ENCODE results near the gene KIF1A. TPM values are rescaled to one million over a fixed set of nuclear protein-coding genes. Genes with fewer than 3 reads are reported as not detected.

The KIF1A gene
- total RNA-seq, 1 donor from 2014 or later, result 4.7 TPM

DNA sequence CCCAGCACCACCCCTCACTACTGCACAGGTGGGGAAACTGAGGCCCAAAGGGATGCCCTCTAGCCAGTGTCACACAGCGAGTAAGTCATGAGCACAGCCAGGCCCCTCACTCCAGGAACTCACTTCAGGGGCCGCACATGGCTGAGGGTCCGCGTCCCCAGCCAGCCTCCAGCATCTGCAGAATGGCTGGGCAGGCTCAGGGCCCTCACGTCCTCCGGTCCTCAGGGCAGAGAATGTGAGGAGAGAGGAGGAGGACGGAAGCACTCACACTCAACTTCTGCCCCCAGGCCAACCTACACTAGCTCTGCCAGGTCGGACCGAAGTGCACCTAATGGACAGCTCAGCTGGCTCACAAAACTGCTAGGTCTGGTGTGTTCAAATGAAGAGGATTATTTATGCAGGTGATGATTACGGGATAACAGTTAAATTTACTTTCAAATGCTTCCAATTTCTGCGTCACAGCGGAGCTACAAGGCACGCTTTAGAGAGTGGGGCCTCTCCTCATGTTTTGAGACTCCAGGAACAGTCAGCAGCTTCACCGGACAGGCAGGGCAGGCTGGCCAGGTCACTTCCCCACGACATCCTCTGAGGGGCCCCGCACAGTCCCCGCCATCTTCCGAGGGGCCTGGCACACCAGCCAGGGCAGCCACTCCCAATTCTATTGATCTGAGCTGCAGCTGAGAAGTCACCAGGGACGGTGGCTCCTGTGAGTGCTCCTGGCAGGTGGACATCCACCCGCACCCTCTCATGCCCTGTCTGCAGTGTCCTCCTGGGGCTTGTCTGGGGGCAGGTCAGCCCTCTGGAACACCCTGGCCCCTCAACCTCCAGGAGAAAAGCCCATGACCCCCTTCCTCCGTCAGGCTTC lies 26.5 kb downstream of the KIF1A start:
- H3K27ac ChIP-seq (ENCODE audit: low read depth, low read length), result no peak overlapping the region
- H3K9me3 ChIP-seq (ENCODE audit: control insufficient read depth in 3 of 3, low read length in 3 of 3), result no peaks in the 10 kb centered on the region
- H3K36me3 ChIP-seq (ENCODE audit: control insufficient read depth in 3 of 3, insufficient read depth in 3 of 3, low read length in 3 of 3), result no peaks in the 10 kb centered on the region
- H3K27me3 ChIP-seq (ENCODE audit: control insufficient read depth in 3 of 3, insufficient read depth in 3 of 3, low read length in 3 of 3), result peaks cover 17 to 38% (median 26%) of the 10 kb centered on the region in 3 donors
- H3K4me1 ChIP-seq (ENCODE audit: control insufficient read depth in 3 of 3, insufficient read depth in 3 of 3, low read length in 3 of 3), result no peaks in the 10 kb centered on the region
- H3K9ac ChIP-seq (ENCODE audit: low read depth in 1 of 3, low read length in 3 of 3), result no peak overlapping the region
- H3K4me3 ChIP-seq (ENCODE audit: low read length in 3 of 3), result no peak overlapping the region

DNA sequence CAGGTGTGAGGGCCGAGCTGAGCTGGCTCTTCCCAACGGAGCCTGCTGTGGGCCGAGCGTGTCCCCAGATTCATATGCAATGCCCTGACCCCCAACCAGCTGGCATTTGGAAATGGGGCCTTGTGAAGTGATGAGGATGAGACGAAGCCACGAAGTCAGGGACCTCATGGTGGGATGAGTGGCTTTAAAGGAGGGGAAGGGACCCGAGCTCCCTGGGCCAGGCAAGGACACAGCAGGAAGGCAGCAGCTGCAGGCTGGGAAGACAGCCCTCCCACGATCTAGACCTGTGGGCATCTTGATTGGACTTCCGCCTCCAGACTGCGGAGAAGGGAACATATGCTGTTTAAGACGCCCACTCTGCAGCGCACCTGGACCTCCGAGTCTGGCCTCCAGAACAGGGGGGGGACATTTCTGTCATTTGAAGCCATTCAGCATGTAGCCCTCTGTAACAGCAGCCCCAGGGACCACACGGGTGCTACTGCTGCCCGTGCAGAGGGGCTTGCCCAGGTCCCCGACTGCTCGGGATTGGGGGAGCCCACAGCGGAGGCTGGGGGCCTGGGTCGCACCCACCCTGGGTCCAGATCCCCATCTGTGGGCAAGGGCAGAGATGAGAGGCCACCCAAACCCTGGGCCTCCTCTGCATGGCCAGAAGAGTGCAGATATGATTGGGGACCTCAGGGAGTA lies 27.2 kb downstream of the KIF1A start:
- H3K9ac ChIP-seq (ENCODE audit: low read depth in 1 of 3, low read length in 3 of 3), result no peak overlapping the region
- no peaks in the 10 kb centered on the region for H3K36me3 ChIP-seq (ENCODE audit: control insufficient read depth in 3 of 3, insufficient read depth in 3 of 3, low read length in 3 of 3)
- peaks cover 14 to 36% (median 18%) of the 10 kb centered on the region in 3 donors for H3K27me3 ChIP-seq (ENCODE audit: control insufficient read depth in 3 of 3, insufficient read depth in 3 of 3, low read length in 3 of 3)
- H3K9me3 ChIP-seq (ENCODE audit: control insufficient read depth in 3 of 3, low read length in 3 of 3), result no peaks in the 10 kb centered on the region
- no peak overlapping the region for H3K27ac ChIP-seq (ENCODE audit: low read depth, low read length)
- H3K4me3 ChIP-seq (ENCODE audit: low read length in 3 of 3), result no peak overlapping the region
- H3K4me1 ChIP-seq (ENCODE audit: control insufficient read depth in 3 of 3, insufficient read depth in 3 of 3, low read length in 3 of 3), result no peaks in the 10 kb centered on the region

DNA sequence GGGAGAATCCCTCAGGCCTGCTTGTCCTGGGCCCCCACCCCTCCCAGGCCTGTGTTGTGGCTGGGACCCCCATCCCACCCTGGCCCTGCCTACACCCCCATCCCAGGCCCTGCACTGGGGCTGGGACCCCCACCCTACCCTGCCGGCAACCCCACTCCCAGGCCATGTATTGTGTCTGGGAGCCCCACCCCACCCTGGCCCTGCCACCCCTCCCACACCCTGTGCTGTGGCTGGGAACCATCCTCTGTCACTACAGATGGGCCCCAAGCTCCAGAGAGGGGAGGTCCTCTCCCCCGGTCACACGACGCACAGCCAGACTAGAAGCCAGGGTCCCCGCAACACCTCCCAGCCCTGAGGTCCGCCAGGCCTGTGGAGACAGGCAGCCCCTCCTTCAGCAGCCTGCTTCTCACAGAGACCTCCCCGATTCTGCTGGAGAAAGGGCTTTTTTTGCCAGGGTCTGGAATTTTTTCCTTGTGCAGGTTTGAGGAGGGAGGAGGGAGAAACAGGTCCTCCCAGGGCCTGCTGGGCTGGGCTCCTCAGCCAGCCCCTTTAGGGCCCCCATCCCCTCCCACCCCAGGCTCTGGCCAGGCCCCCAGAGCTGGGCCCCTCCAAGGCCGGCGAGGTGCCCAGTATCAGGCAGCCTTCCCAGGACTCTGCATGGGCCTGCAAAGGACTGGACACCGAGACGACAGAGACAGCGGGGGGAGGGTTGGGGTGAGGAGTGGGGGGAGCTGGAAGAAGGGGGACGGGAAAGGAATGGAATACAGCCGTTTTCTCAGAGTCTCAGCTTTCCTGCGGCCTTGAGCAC lies 28.0 kb downstream of the KIF1A start:
- Histone ChIP-seq H3K36me3 (ENCODE audit: control insufficient read depth in 3 of 3, insufficient read depth in 3 of 3, low read length in 3 of 3) (no peaks in the 10 kb centered on the region), H3K9me3 (ENCODE audit: control insufficient read depth in 3 of 3, low read length in 3 of 3) (no peaks in the 10 kb centered on the region), H3K4me3 (ENCODE audit: low read length in 3 of 3) (no peak overlapping the region), H3K27ac (ENCODE audit: low read depth, low read length) (no peak overlapping the region), H3K27me3 (ENCODE audit: control insufficient read depth in 3 of 3, insufficient read depth in 3 of 3, low read length in 3 of 3) (peaks cover 8 to 38% (median 19%) of the 10 kb centered on the region in 3 donors), H3K9ac (ENCODE audit: low read depth in 1 of 3, low read length in 3 of 3) (no peak overlapping the region), H3K4me1 (ENCODE audit: control insufficient read depth in 3 of 3, insufficient read depth in 3 of 3, low read length in 3 of 3) (no peaks in the 10 kb centered on the region)

DNA sequence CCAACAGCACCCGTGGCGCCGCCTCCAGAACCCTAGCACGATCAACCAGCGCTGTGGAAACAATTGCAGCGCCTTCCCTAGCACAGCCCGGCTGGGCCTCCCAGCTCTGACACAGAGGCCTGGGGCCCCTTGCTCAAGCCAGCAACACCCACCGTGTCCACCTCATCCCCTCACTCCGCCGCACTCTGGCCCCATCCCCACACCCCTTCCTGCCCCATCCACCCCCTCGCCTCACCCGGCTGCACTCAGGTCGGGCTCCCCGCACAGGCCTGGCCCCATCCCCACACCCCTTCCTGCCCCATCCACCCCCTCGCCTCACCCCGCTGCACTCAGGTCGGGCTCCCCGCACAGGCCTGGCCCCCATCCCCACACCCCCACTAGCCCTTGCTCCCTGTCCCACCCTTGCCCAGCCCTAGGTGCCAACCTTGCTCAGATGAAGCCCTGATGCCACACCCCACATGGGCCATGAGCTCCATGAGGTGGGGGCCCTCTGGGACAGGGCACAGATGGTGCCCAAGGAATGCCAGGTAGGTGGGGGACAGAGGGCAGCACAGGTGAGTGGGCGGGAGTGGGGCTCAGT lies 28.7 kb downstream of the KIF1A start:
- no peak overlapping the region for H3K4me3 ChIP-seq (ENCODE audit: low read length in 3 of 3)
- H3K27me3 ChIP-seq (ENCODE audit: control insufficient read depth in 3 of 3, insufficient read depth in 3 of 3, low read length in 3 of 3), result peaks cover 4 to 36% (median 17%) of the 10 kb centered on the region in 3 donors
- no peak overlapping the region for H3K9ac ChIP-seq (ENCODE audit: low read depth in 1 of 3, low read length in 3 of 3)
- no peaks in the 10 kb centered on the region for H3K9me3 ChIP-seq (ENCODE audit: control insufficient read depth in 3 of 3, low read length in 3 of 3)
- H3K36me3 ChIP-seq (ENCODE audit: control insufficient read depth in 3 of 3, insufficient read depth in 3 of 3, low read length in 3 of 3), result no peaks in the 10 kb centered on the region
- H3K27ac ChIP-seq (ENCODE audit: low read depth, low read length), result no peak overlapping the region
- H3K4me1 ChIP-seq (ENCODE audit: control insufficient read depth in 3 of 3, insufficient read depth in 3 of 3, low read length in 3 of 3), result no peaks in the 10 kb centered on the region

DNA sequence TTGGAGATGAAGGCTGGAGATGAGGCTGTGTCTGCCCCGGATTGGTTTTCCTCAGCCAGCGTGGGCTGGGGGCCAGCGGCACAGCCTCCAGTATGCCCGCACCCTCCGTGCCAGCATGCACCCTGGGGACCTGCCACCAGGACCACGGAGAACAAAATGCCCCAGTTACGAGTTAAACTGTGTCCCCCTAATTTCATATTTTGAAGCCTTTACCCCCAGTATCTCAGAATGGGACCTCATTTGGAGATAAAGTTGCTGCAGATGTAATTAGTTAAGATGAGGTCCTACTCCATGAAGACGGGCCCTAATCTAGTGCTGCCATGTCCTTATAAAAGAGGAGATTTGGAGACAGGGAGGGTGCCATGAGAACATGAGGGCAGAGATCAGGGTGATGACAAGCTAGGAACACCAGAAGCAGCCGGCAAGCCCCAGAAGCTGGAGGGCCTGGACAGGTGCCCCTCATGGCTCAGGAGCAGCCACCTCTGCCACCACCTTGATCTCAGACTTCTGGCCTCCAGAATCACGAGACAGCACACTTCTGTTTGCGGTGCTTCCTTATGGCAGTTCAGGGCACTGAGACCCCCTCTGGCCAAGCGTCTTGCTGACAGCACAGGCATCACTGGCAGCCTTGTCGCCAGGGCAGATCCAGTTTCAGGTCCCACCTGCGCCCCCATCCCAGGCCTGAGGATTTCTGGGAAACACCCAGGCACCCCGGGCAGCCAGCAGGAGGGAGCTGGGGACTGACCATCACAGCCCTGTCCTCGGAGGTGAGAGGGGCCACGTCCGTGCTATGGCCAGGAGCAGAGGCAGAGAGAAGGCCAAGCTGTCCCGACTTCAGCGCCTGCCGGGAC lies 29.4 kb downstream of the KIF1A start:
- Histone ChIP-seq H3K4me1 (ENCODE audit: control insufficient read depth in 3 of 3, insufficient read depth in 3 of 3, low read length in 3 of 3) (no peaks in the 10 kb centered on the region), H3K36me3 (ENCODE audit: control insufficient read depth in 3 of 3, insufficient read depth in 3 of 3, low read length in 3 of 3) (no peaks in the 10 kb centered on the region)

DNA sequence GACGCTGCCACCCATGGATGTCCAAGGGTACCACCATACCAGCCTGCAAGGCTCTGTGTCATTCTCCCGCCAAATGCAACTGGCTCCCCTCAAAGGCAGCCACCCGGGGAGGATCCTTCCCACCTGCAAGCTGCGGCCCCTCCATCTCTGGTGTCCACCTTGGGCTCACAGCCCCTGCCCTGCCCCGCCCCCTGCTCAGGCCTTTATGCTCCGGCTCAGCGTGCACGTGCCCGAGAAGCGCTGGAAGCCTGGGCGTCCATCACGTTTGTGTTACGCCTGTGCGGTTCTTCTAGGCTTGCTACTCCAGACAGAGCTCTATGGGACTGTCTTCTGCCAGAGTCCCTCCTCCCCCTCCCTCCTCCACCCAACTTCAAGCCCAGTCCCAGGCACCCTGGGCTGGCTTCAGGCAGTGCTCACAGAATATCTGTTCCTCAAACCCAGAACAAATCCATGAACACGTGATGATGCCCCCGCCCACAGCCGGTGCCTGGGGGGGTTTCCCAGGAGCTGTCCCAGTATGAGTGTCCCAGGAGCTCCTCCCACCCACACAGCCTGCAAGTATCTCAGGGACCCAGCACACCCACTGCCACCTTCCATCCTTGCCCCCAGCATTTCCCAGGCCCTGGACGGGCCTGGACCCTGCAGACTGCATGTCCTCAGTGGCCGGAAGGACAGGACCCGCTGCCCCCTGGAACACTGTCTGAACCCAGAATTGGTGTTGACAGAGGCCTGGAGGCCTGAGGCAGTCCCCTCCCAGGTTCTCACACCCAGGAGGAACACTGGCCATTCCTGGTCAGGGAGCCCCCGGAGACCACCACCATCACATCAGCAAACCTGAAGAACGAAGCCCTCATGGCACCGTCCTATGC lies 30.3 kb downstream of the KIF1A start:
- no peaks in the 10 kb centered on the region for H3K36me3 ChIP-seq (ENCODE audit: control insufficient read depth in 3 of 3, insufficient read depth in 3 of 3, low read length in 3 of 3)
- no peaks in the 10 kb centered on the region for H3K9me3 ChIP-seq (ENCODE audit: control insufficient read depth in 3 of 3, low read length in 3 of 3)
- H3K9ac ChIP-seq (ENCODE audit: low read depth in 1 of 3, low read length in 3 of 3), result no peak overlapping the region
- peaks cover 9 to 32% (median 29%) of the 10 kb centered on the region in 3 donors for H3K27me3 ChIP-seq (ENCODE audit: control insufficient read depth in 3 of 3, insufficient read depth in 3 of 3, low read length in 3 of 3)
- no peak overlapping the region for H3K4me3 ChIP-seq (ENCODE audit: low read length in 3 of 3)
- H3K4me1 ChIP-seq (ENCODE audit: control insufficient read depth in 3 of 3, insufficient read depth in 3 of 3, low read length in 3 of 3), result no peaks in the 10 kb centered on the region
- no peak overlapping the region for H3K27ac ChIP-seq (ENCODE audit: low read depth, low read length)

More for the DNA sequence above, 29.4 kb downstream of the KIF1A start:
- H3K9me3 ChIP-seq (ENCODE audit: control insufficient read depth in 3 of 3, low read length in 3 of 3), result no peaks in the 10 kb centered on the region
- H3K4me3 ChIP-seq (ENCODE audit: low read length in 3 of 3), result no peak overlapping the region
- H3K27ac ChIP-seq (ENCODE audit: low read depth, low read length), result no peak overlapping the region
- H3K9ac ChIP-seq (ENCODE audit: low read depth in 1 of 3, low read length in 3 of 3), result no peak overlapping the region
- peaks cover 9 to 29% (median 21%) of the 10 kb centered on the region in 3 donors for H3K27me3 ChIP-seq (ENCODE audit: control insufficient read depth in 3 of 3, insufficient read depth in 3 of 3, low read length in 3 of 3)

DNA sequence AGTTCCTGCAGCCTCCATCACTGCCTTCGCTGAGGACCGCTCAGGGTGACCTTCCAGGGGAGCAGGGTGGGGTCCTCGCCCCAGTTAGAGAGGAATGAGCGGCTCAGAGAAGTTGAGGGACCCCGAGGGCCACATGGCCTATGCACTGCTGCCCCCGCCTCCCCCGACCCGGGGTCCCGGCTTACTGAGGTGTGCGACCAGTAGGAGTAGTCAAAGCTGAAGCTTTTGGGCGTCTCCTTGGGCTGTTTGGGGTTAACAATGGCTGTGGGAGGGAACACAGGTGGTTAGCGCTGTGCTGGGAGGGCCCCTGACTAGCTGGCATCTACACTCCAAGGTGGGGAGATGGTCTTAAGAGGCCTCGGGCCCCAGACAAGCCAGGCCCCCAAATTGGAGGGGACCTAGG lies 31.0 kb downstream of the KIF1A start:
- H3K27ac ChIP-seq (ENCODE audit: low read depth, low read length), result no peak overlapping the region
- no peaks in the 10 kb centered on the region for H3K9me3 ChIP-seq (ENCODE audit: control insufficient read depth in 3 of 3, low read length in 3 of 3)
- no peaks in the 10 kb centered on the region for H3K36me3 ChIP-seq (ENCODE audit: control insufficient read depth in 3 of 3, insufficient read depth in 3 of 3, low read length in 3 of 3)
- H3K4me3 ChIP-seq (ENCODE audit: low read length in 3 of 3), result no peak overlapping the region
- H3K4me1 ChIP-seq (ENCODE audit: control insufficient read depth in 3 of 3, insufficient read depth in 3 of 3, low read length in 3 of 3), result no peaks in the 10 kb centered on the region
- no peak overlapping the region for H3K9ac ChIP-seq (ENCODE audit: low read depth in 1 of 3, low read length in 3 of 3)
- peaks cover 9 to 32% (median 27%) of the 10 kb centered on the region in 3 donors for H3K27me3 ChIP-seq (ENCODE audit: control insufficient read depth in 3 of 3, insufficient read depth in 3 of 3, low read length in 3 of 3)

DNA sequence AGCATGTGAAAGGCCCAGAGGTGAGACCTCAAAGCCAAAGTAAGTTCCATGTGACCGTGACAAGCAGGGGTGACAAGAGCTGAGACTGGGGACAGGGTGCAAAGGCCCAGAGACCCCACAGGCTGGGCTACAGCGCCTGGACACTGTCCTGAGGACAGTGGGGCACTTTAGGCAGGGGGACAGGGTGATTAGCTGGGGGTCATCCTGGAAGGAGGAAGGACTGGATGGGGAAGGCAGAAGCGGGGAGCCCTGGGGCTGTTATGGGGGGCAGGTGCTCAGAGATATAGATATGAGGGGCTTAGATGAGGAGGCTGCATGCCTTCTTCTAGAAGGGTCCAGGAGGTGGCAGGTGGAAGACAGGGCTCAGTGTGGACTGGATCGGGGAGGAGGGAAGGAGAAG lies 31.5 kb downstream of the KIF1A start:
- H3K4me3 ChIP-seq (ENCODE audit: low read length in 3 of 3), result no peak overlapping the region
- H3K27me3 ChIP-seq (ENCODE audit: control insufficient read depth in 3 of 3, insufficient read depth in 3 of 3, low read length in 3 of 3), result peaks cover 9 to 37% (median 27%) of the 10 kb centered on the region in 3 donors
- H3K9ac ChIP-seq (ENCODE audit: low read depth in 1 of 3, low read length in 3 of 3), result no peak overlapping the region
- no peaks in the 10 kb centered on the region for H3K36me3 ChIP-seq (ENCODE audit: control insufficient read depth in 3 of 3, insufficient read depth in 3 of 3, low read length in 3 of 3)
- H3K4me1 ChIP-seq (ENCODE audit: control insufficient read depth in 3 of 3, insufficient read depth in 3 of 3, low read length in 3 of 3), result no peaks in the 10 kb centered on the region
- H3K9me3 ChIP-seq (ENCODE audit: control insufficient read depth in 3 of 3, low read length in 3 of 3), result no peaks in the 10 kb centered on the region
- no peak overlapping the region for H3K27ac ChIP-seq (ENCODE audit: low read depth, low read length)
